A549 treated with AZD2906 at 1 μM for 4 hours (cell line): Measurements from ENCODE around the gene TRIM40. TPM values are rescaled to one million over a fixed set of nuclear protein-coding genes. Genes with fewer than 3 reads are reported as not detected.

ENCODE experiments used
- total RNA-seq: library from RNA; stranded (reverse); fragments of 200-300 nt; extraction: Qiagen RNA extraction; gene quantifications from 5 replicates; pipeline ENCODE4 v1.2.3, GENCODE V29; 2022

Gene TRIM40, protein sequence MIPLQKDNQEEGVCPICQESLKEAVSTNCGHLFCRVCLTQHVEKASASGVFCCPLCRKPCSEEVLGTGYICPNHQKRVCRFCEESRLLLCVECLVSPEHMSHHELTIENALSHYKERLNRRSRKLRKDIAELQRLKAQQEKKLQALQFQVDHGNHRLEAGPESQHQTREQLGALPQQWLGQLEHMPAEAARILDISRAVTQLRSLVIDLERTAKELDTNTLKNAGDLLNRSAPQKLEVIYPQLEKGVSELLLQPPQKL
- not detected in 5 replicates for total RNA-seq

DNA sequence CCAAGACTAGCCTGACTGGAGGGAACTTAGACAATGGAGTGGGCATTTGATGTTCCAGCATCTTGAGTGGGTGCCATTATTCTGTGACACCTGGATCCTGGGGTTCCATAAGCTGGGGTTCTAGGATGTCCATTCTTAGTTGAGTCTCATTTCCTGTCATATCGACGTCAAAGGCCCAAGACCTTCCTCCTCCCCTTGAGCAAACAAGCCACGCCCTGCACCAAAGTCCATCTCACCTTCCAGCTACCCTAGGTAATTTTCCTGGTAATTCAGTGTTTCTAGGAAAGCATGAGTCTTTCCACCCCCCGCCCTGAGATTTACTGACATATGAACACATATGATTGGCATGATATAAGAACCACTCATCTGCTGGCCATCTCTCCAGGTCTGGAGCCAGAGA, at the start of gene TRIM40:
TRIM40 (plus strand) TSS at position 384 of the 400 bp plus-strand sequence. CDS start 897 bp downstream, outside the sequence.

DNA sequence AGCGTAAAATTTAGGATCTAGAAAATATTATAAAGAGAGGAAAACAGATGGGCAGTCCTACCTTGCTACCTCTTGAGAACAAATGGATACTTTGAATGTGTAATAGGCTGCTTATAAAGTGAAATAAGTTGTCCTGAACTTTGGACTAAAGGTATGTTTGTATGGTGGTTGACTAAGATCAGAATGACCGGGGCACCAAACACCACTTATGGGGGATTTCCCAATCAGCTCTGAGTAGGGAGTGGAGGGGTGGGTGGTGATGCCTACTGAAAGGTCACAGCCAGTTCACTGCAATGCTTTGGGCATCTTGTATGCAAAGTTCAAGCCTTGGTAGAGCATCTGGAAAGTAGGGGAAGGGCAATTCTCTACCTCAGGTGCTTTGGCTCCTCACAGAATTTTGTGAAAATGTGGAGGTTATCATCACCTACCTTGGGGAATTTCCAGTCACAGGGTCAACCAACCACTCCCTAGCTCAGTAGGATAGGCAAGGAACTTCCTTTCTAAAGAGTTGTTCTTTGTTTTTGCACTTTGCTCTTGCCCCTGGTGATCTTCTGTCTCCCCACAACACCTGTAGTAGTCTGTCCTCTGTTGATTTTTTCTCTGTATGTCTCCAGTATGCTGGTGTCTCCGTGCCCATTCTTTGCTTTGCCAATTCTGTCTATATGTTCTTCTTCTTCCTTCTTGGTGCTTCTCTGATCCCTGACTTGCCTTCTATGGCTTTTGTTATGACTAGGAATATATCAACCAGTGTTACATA, 22.8 kb upstream of the TRIM40 start, which contains the start of gene TRIM31:
TRIM31 (minus strand) TSS at position 88 of the 757 bp plus-strand sequence. CDS start 285 bp downstream, outside the sequence.

DNA sequence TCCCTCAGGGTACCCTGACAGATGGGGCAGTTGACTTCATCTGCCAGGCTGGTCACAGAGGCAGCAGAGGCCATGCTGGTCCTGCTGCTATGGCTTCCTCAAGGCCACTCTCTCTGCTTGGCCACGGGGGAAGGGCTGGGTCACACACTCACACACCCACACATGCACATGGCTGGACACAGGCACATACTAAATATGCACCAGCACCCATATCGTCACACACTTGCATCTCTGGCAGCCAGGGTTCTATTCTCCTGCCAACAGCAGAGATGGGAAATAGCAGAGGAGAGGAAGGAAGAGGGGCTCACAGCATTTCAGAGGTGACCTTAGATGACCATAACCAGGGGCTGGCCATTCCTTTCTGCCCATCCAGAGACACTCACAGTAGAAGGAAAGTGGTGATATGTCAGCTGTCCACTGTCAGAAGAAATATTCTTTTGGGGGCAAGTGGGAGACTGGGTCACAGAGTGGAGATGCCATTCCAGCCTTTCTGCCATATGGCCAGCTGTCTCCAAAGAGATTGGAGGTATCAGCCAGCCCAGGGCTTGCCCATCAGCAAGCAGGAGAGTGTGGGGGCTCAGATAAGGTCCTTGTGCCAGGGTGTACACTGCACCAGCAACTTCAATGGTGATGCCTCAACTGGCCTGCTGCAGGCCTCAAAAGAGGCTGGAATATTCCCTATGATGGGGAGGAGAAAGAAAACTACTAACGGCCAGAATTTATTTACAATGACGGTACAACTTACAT, 25.0 kb downstream of the TRIM40 start, which contains the start of gene TRIM10:
TRIM10 (minus strand) TSS at position 427 of the 747 bp plus-strand sequence; CDS start at position 74, 353 bp downstream.

DNA sequence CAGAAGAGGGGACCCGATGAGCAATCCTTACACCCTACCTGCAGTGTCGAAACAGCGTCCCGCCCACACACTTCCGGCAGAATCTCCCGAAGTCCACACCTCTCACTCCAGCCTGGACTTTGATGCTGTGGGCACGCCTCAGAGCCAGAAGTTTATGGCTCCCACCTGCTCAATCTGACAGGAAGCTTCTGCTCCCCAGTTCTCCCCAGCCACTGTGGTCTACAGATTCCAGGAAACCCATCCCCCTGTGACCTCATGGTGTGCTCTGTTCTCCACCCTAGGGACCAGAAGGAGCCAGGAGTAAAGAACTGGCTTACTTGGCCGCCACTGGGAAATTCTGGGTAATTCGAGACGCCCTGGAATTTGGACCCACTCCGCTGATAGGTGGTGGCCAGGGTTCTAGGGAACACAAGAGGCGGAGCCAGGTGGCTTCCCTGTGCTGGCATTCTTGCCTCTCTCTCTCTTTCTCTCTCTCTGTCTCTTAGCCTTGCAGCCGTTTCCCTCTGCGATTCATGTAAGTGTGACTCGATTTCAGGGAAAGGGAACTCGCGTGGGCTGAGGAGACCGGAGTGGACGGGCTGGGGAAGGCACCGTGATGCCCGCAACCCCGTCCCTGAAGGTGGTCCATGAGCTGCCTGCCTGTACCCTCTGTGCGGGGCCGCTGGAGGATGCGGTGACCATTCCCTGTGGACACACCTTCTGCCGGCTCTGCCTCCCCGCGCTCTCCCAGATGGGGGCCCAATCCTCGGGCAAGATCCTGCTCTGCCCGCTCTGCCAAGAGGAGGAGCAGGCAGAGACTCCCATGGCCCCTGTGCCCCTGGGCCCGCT, 27.4 kb downstream of the TRIM40 start, which contains the start of gene TRIM15:
TRIM15 (plus strand) TSS at position 457 of the 828 bp plus-strand sequence; CDS start at position 596, 139 bp downstream.

Other genes with a start within 250 kb of the TRIM40 start
- gene HLA-A, start 193.6 kb upstream of the TRIM40 start, total RNA-seq: 129 to 157 TPM (median 143 TPM) in 5 replicates
- 26.5 to 37.6 TPM (median 32.0 TPM) in 5 replicates for gene POLR1H, start 74.9 kb upstream of the TRIM40 start, total RNA-seq
- 38.3 to 40.0 TPM (median 39.7 TPM) in 5 replicates for gene PPP1R11, start 68.9 kb upstream of the TRIM40 start, total RNA-seq
- 0.03 to 0.06 TPM (median 0.05 TPM) in 4 of 5 replicates, not detected in the other for gene RNF39, start 60.4 kb upstream of the TRIM40 start, total RNA-seq
- 0.58 to 0.82 TPM (median 0.72 TPM) in 5 replicates for gene TRIM31, start 23.1 kb upstream of the TRIM40 start, total RNA-seq
- 0.01 TPM in 1 of 5 replicates, not detected in the others for gene TRIM10, start 25.1 kb downstream of the TRIM40 start, total RNA-seq
- 0.03 to 0.24 TPM in 2 of 5 replicates, not detected in the others for gene TRIM15, start 27.4 kb downstream of the TRIM40 start, total RNA-seq
- gene TRIM26, start 77.3 kb downstream of the TRIM40 start, total RNA-seq: 25.6 to 28.4 TPM (median 25.9 TPM) in 5 replicates
- 6.3 to 8.6 TPM (median 6.9 TPM) in 5 replicates for gene TRIM39, start 190.8 kb downstream of the TRIM40 start, total RNA-seq
- 52.8 to 77.3 TPM (median 67.2 TPM) in 5 replicates for gene RPP21, start 209.0 kb downstream of the TRIM40 start, total RNA-seq